Choroid plexus epithelial cell (primary cell): ENCODE results near the gene FBXL13.
A peak's percentile ranks its signal among the peaks of the same experiment; 100 is the strongest.
"Not testable (repeated sequence)": the region's sequence is repeated elsewhere in the genome, so short reads cannot be mapped to it uniquely, and the experiment has no call there.

Source experiments
- DNase-seq: peaks from one replicate; pipeline ENCODE4 v3.0.0-alpha.2; 2010; ENCODE audit warnings: low read depth
- H3K4me3 ChIP-seq: 2 replicates; pipeline ENCODE4 v1.5.1; 2011; ENCODE audit warnings: low read depth, mild to moderate bottlenecking, control low read depth, low read length, moderate library complexity
- TF ChIP-seq, protein P1 (sequence below): conservative IDR thresholded peaks from 2 replicates; pipeline ENCODE4 v1.5.1; 2011; ENCODE audit warnings: low read depth, mild to moderate bottlenecking, control low read depth, inconsistent platforms, low read length, moderate library complexity

The FBXL13 gene

GRCh38 chr7:102841290-102841689 is 233.3 kb downstream of the FBXL13 start:
- H3K4me3 ChIP-seq: no peak overlapping the region
- DNase-seq: peak; percentile 79
- TF ChIP-seq, protein P1, sequence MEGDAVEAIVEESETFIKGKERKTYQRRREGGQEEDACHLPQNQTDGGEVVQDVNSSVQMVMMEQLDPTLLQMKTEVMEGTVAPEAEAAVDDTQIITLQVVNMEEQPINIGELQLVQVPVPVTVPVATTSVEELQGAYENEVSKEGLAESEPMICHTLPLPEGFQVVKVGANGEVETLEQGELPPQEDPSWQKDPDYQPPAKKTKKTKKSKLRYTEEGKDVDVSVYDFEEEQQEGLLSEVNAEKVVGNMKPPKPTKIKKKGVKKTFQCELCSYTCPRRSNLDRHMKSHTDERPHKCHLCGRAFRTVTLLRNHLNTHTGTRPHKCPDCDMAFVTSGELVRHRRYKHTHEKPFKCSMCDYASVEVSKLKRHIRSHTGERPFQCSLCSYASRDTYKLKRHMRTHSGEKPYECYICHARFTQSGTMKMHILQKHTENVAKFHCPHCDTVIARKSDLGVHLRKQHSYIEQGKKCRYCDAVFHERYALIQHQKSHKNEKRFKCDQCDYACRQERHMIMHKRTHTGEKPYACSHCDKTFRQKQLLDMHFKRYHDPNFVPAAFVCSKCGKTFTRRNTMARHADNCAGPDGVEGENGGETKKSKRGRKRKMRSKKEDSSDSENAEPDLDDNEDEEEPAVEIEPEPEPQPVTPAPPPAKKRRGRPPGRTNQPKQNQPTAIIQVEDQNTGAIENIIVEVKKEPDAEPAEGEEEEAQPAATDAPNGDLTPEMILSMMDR: no peak

DNA sequence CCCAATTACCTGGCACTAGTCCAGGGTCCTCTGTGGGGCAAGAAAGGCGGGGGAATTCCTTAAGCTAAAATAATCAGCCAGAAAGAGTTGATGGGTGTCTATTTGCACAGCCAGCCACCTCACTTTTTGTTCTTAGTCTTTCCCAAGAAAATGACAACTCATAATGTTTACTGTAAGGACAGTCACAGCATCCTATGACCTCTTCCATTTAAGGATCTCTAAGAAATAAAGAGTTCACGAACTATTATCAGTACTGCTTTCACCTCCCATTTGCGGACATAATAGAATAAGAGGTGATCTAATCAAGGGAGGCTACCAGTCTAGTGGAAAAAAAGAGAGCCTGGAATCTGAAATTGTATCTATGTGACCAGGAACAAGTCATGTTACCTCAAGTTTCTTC is 234.2 kb downstream of the FBXL13 start:
- H3K4me3 ChIP-seq: no peak overlapping the region
- DNase-seq: no peak
- TF ChIP-seq, protein P1: no peak

DNA sequence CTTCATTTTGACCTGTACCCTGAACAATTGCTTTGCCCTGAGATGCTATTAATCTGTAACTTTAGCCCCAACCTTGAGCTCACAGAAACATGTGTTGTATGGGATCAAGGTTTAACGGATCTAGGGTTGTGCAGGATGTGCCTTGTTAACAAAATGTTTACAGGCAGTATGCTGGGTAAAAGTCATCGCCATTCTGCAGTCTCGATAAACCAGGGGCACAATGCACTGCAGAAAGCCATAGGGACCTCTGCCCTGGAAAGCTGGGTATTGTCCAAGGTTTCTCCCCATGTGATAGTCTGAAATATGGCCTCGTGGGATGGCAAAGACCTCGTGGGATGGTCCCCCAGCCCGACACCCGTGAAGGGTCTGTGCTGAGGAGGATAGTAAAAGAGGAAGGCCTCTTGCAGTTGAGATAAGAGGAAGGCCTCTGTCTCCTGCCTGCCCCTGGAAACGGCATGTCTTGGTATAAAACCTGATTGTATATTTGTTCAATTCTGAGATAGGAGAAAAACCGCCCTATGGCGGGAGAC is 236.0 kb downstream of the FBXL13 start:
- DNase-seq: not testable (repeated sequence)

DNA sequence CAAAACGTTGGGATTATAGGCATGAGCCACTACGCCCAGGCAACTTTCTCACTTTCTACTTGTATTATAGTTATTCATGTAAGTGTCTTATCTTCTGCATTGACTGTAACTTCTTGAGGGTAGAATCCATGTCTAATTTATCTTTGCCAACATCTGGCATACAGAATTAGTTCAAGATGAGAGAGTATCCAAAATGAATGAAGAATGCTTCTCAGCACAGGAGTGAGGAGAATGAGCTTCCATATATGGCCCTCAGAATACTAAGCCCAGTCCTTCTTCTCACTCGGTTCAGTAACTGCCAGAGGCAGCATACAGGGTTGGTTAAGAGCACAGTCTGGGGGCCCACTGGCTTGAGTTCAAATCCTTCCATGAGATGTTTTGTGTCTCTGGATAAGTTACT is 236.8 kb downstream of the FBXL13 start:
- no peak for DNase-seq
- H3K4me3 ChIP-seq: no peak overlapping the region
- TF ChIP-seq, protein P1: no peak

More for the DNA sequence above, 236.0 kb downstream of the FBXL13 start:
- H3K4me3 ChIP-seq: not testable (repeated sequence)

DNA sequence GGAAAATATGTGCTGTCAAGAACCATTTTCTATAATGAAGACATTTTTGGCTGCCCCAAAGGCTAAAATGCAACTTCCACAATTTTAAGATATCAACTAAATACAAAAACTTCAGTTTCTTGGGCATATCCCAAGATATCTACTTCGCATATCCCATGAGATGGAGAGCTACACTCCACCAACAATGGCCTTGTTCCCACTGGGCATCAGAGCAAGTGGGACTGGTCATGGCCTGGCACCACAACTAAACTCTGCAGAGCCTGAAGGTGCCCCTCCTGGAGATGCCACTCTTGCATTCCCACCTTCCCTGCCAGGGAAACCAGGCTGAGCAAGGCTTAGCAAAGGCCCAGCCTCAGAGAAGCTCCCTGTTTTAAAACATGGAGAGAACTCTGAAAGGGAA is 237.6 kb downstream of the FBXL13 start:
- no peak overlapping the region for H3K4me3 ChIP-seq
- DNase-seq: no peak
- TF ChIP-seq, protein P1: no peak

- peak; percentile 89 for DNase-seq
- TF ChIP-seq, protein P1: no peak
These were observed 238.2 kb downstream of the FBXL13 start for GRCh38 chr7:102836191-102836919.

DNA sequence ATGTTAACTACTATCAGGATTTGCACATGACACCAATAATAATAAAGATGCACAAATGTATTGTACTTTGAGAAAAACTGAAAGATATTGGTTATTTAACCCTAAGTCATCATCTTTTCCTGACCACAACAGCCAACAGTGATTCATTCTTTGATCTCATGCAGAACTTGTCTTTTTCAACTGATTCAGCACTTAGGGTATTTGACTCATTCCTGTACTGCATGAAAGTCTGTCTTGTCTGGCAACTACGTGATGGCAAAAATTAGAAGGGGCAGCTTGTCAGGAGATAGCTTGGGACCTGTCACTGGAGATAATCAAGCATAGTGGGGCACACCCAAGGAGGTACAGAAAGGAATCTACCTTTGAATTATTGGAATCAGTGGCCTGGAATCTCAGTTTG is 239.6 kb downstream of the FBXL13 start:
- H3K4me3 ChIP-seq: no peak overlapping the region
- TF ChIP-seq, protein P1: no peak
- DNase-seq: peak; percentile 89

More at GRCh38 chr7:102836191-102836919, 238.2 kb downstream of the FBXL13 start:
- H3K4me3 ChIP-seq: no peak overlapping the region
